HG02981 (cell line): ENCODE measurements around the gene ALDH3B1.

Experiments
- ATAC-seq: cut with Tn5 transposase; IDR thresholded peaks from one replicate; pipeline ENCODE4 v1.9.1; 2021; ENCODE audit warnings: mild to moderate bottlenecking, moderate library complexity; ENCODE audit not compliant: unreplicated experiment

ALDH3B1 gene

GRCh38 chr11:68061508-68061907, 51.4 kb downstream of the ALDH3B1 start:
- no peak for ATAC-seq

- no peak for ATAC-seq
Measured at GRCh38 chr11:68064926-68065325, 54.8 kb downstream of the ALDH3B1 start.

- ATAC-seq, result no peak
Measured at GRCh38 chr11:68065841-68066240, 55.7 kb downstream of the ALDH3B1 start.

- ATAC-seq, result no peak
Measured at GRCh38 chr11:68066742-68067141, 56.6 kb downstream of the ALDH3B1 start.

- no peak for ATAC-seq
Measured at GRCh38 chr11:68067991-68068390, 57.9 kb downstream of the ALDH3B1 start.

- no peak for ATAC-seq
Measured at GRCh38 chr11:68071281-68072048, 61.3 kb downstream of the ALDH3B1 start.

GRCh38 chr11:68074584-68075352, 64.6 kb downstream of the ALDH3B1 start:
- ATAC-seq, result no peak

GRCh38 chr11:68076371-68077042, 66.4 kb downstream of the ALDH3B1 start:
- no peak for ATAC-seq

- no peak for ATAC-seq
Measured at GRCh38 chr11:68077617-68078582, 67.8 kb downstream of the ALDH3B1 start.
